Globus pallidus (tissue), 1 donor: Measurements from ENCODE around the gene MLC1.

Experiments used
- DNase-seq: peaks from one replicate; pipeline ENCODE4 v3.0.0-alpha.2; 2015; ENCODE audit warnings: low spot score

Gene MLC1

DNA sequence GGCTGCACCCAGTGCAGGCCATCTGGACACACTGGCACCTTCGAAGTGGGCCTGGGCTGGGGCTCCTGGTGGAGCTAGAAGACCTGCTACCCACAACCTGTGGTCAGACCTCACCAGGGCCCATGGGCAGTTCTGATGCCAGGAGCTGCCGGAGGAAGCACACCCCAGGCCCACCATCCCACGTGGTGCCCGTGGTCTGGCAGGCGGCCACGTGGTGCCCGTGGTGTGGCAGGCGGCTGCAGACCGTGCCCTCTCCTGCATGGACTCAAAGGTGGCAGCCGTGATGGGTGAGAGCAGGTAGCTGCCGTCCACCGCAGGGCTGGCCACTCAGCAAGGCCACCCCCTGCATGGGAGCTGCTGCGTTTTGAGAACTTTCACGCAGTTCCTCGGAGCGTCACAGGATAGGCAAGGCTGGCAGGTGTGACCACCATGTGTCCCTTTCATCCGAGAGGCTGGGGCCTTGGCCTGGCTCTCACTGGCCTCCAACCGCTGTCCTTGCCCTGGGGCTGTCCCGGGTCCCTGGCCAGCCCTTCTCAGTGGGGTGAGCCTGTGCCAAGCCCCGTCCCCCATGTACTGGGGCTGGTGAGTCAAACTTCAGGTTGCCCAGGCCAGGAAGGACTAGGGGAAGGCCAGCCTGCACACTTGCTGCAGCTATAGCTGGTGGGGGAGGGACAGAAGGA is 68.8 kb downstream of the MLC1 start:
- no peak for DNase-seq

DNA sequence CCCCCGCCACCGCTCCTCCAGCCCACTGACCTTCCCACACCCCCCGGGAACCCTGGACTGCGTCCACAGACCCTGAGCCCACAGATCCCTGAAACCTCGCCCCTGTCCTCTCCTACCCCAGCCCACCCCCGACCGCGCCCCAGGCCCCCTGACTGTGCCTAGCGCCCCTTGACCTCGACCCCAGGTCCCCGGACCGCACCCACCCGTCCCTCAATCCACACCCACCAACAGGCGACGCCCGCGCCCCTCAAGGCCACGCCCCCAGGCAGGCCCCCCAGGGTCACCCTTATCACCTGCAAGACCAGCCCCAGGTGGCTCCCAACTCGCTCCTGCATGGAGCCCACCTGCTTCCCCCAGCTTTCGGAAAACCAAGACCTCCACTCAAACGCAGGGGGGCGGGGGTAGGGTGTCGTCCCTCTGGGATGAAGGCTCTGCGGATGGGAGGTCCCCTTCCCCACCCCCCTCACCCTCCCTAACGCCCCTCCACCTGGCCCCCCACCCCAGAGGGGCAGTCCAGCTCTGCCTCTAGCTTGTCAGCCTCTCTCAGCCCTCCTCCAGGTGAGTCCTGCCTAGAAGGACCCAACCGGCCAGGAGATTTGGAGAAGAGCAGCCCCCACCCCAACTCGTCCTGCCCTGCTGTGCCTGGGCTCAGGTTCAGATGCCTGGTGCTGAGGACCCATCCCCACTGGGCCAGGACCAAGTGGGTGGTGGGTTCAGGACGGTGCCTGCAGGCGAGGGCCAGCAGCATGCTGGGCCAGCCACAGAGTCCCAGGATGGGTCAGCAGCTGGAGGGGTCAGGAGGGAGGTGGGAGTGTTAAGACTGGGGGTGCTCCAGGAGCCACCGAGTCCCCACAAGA is 69.5 kb downstream of the MLC1 start:
- DNase-seq, result no peak

DNA sequence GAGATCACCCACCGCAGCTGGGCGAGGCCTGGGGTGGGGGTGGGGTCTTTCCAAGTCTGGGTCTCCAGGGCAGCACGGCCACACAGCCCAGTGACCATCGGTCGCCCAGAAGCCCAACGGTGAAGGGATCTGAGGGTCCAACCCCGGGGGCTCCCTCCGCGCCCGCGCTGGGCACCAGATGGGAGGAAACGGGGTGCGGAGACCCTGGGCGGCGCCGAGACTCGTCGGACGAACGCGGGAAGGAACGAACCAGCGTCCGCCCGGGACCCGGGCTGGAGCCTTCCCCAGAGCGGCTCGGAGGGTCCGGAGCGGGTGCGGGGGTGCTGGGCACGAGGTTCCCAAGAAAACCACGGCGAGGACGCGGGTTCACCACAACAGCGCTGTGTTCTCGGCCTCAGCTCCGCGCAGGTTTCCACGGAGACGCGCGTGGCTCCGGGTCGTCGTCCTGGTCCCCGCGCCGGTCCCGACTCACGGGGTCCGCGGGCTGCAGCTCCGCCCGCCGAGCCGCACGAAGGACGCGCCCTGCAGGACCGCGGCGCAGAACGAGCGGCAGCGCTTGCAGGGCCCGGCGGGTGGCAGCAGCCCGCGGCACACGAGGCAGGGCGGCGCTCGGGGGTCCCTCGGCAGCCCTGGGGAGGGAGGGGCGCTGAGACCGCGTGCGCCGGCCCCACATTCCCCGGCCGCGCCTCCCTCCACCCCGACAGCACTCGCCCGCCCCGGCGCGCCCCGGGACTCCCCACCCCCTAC is 70.4 kb downstream of the MLC1 start:
- DNase-seq, result no peak

DNA sequence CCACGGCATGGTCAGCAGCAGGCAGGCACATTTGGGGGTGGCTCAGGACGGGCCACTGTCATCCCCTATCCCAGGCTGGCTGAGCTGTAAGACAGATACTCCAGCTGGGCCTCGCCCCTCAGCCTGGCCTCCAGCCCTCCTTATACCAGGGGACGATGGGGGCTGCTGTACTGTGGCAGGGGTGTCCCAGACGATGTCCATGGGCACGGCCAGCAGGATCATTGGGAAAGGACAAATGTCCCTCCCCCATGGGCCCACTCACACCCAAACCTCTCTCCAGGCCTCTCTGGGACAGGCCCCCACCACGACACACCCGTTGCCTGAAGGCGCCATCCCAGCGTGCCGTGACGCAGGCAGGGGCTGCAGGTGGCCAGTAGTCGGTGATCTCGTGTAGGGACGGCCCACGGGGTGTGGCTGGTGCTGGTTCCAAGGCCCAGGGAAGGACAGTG is 71.1 kb downstream of the MLC1 start:
- no peak for DNase-seq

DNA sequence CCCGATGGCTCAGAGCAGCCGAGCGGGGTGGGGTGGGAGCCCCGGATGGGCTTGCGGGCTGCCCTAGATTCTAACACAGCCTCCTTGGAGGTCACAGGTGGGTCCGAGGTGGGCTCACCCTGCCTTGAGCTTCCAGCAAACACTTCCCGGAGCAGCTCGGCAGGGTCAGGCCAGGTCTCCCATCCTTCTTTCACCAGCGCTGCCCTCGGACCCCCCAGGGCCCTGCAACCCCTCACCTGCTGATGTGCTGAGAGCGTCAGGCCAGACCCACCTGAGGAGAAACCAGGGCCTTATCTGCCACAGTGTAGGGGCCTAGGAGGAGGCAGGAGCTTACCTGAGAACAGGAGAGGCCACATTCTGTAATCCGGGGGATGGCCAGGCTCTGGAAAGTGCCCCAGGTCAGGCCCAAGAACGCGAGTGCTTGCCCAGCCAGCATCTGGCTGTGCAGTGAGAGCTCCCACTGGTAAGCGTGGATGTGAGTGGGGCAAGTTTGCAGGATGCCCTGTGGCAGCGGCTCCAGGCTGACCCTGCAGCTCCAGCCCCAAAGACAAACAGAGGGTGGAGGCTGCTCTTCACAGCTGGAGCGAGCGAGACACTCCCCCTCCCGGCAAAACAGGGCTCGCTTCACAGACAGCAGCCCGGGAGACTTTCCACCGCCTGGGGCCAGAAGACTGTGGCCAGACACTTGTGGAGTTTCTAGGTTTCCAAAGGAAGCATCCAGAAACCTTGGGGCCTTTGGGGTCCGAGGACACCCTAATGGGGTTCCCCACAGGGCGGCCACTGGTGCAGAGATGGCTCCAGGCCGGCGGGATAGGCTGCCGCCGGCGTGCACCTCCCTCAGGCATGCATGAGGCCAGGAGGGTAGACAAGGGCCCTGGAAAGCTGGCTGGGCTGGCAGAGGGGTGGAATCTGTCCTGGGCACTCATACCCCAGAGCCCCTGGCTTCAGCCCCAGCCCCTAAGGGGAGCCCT is 72.7 kb downstream of the MLC1 start, which contains the start of gene IL17REL:
TSS of gene IL17REL (minus strand) at position 555 of the 971 bp plus-strand sequence. CDS start at position 436, 119 bp downstream.
- peak; percentile 37 for DNase-seq

DNA sequence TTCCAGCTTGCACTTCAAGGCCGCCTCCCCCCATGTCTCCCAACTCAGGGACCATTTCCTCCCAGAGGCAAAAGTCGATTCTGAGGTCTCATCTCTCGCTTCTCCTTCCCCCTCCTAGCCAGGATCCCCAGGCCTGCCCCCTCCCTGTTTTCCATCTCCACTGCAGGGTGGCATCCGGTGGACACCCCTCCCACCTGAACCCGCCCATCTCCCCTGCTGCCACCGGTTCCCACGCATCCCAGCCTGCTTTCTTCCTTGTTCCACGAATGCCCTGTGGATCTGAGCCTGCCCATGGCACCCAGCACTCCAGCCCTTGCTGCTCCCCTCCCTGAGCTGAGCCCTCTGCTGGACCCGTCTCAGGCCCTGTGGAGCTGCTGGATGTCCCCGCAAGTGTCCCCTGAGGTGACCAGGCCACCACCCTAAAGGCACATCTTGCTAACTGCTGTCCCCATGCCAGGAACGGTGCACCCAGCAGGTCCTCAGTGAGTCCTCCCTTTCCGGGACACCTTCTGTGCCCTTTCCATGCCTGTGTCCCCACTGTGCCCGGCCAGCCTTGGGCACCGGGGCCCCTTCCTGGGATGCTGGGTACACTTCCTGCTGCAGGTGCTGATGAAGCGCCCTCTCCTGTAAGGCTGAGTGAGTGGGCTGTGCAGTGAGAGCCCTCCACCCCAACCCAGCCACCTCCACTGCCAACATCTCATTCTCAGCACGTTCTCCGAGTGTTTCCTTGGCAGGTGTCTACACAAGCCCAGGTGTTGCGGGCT is 73.6 kb downstream of the MLC1 start:
- DNase-seq, result no peak

DNA sequence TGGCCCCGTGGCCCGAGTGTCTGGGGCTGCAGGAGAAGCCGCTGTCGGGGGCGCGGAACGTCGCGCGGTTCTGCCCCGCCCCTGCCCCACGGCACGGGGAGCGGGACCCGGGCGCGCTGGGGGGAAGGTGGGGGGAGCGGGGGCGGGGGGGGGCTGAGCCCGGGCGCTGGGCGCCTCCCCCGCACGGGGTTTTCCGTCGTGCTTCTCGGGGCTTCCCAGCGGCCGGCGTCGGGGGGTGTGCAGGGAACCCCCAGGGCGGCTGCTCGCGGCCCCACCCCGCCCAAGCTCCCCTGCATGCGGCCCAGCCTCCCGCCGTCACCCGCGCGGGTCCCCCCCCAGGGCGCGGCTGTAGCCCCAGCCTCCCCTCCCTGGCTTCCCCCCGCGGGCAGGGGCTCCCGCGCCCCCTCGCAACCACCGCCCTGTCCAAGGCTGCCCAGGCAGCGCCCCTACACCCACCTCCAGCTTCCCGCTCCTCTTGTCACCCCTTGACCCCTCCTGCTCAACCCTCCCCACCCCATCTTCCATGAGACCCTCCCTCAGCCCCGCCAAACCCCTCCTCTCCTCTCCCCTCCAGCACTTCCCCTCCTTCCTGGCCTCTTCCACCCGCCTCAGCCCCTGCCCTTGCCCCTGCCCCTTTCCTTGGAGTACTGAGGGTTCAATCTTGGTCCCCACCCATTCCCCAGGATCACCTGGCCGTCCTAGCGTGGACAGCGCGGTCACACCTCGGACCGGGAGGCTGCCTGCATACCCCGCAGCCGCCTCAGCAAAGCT is 74.4 kb downstream of the MLC1 start:
- no peak for DNase-seq

DNA sequence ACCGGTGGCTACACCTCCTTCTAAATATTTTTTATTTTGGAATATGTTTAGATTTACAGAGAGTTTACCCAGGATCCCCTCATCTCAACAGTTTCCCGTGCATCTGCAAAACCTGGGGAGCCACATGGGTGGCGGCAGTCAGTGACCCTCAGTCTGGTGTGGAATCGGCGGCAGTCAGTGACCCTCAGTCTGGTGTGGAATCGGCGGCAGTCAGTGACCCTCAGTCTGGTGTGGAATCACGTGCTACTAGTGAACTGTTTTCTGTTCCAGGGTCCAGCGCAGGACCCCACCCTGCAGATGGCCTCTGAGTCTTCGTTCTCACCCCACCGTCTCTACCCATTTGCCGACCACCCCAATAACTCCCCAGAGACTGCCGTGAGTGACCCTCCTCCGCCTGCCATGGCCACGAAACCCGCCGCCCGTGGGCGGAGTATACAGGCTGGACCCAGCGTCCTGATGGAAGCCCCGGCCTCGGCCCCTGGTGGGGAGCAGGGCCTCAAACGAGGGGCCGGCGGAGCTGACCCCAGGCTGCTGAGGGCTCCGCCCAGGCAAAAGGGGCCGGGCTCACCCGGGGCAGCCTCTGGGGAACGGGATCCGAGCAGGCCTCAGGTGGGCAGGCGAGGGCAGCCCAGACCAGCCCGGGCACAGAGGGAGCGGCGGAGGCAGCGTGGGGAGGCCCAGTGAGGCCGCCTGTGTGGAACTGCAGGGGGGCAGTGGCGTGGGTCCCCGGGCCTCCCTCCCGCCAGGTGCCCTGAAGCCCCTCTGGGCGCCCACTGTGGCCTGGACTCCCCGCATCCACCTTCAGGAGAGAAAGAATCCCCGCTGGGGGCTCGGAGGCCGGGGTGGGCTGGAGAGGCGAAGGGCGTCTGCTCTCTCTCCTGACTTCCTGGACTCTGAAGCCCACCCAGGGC is 75.2 kb downstream of the MLC1 start:
- DNase-seq, result no peak
